ENCODE data around the gene USP7.

GRCh38 chr16:8952281-8952751 lies 11.4 kb downstream of the USP7 start:
- TF ChIP-seq CTCF (IDR thresholded peaks at IDR 0.05): no peak
- TF ChIP-seq POLR2AphosphoS5 (IDR thresholded peaks at IDR 0.05): no peak
- no peak for TF ChIP-seq EP300 (IDR thresholded peaks at IDR 0.05)

All from esophagus muscularis mucosa (tissue), 4 donors.